Vagina (tissue), 2 donors: ENCODE measurements around the gene COTL1.

ENCODE experiments used
- POLR2A ChIP-seq, 2 donors: fragments of 450-650 bp; IDR thresholded peaks; one replicate each; pipeline ENCODE4 v1.6.1; 2017; ENCODE audit warnings: antibody characterized with exemption in 2 of 2, mild to moderate bottlenecking in 2 of 2, moderate library complexity in 2 of 2
- POLR2AphosphoS5 ChIP-seq, 2 donors: sonication (generic); formaldehyde crosslinking; IDR thresholded peaks; one replicate each; pipeline ENCODE4 v1.9.0; 2017; ENCODE audit warnings: antibody characterized with exemption in 2 of 2, mild to moderate bottlenecking in 2 of 2, low read depth in 1 of 2; ENCODE audit not compliant: insufficient read depth in 1 of 2
- TF ChIP-seq, protein P1 (sequence below), 3 experiments: fragments of 450-650 bp in 2 of 3; fragments of 200-600 bp in 1 of 3; sonication (generic) in 1 of 3; IDR thresholded peaks; one replicate each; pipeline ENCODE4 v1.5.1; 2017 to 2019; ENCODE audit warnings: antibody characterized with exemption in 3 of 3, mild to moderate bottlenecking in 2 of 3, moderate library complexity in 2 of 3

DNA sequence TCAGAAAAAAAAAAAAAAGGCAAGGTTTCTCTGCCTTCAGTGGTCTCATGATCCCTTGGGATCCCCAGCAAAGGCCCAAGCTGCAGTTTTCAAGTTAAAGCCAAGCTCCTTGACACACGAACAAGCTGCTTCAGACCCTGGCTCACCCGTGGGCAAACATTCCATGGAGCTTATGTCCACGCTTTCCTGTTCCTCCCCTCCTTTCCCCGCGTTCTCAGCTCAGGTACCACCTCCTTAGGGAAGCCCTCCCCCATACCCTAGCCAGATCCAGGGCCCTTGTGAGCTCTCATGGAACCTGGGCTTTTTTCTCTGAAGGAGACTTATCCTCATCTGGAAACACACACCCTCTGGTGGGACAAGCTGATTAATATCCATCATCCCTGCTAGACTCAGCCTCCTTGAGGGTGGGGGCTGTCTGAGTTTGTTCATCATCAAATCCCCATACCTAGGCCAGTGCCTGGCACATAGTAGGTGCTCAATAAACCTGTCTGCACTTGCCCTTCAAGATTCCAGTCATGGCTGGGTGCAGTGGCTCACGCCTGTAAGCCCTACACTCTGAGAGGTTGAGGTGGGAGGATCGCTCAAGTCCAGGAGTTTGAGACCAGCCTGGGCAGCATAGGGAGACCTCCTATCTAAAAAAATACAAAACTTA, 54.7 kb downstream of the COTL1 start:
- TF ChIP-seq, protein P1, sequence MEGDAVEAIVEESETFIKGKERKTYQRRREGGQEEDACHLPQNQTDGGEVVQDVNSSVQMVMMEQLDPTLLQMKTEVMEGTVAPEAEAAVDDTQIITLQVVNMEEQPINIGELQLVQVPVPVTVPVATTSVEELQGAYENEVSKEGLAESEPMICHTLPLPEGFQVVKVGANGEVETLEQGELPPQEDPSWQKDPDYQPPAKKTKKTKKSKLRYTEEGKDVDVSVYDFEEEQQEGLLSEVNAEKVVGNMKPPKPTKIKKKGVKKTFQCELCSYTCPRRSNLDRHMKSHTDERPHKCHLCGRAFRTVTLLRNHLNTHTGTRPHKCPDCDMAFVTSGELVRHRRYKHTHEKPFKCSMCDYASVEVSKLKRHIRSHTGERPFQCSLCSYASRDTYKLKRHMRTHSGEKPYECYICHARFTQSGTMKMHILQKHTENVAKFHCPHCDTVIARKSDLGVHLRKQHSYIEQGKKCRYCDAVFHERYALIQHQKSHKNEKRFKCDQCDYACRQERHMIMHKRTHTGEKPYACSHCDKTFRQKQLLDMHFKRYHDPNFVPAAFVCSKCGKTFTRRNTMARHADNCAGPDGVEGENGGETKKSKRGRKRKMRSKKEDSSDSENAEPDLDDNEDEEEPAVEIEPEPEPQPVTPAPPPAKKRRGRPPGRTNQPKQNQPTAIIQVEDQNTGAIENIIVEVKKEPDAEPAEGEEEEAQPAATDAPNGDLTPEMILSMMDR (IDR thresholded peaks at IDR 0.05): no peak
- TF ChIP-seq POLR2A (IDR thresholded peaks at IDR 0.05) (no peak), POLR2AphosphoS5 (IDR thresholded peaks at IDR 0.05; ENCODE audit: insufficient read depth in 1 of 2, low read depth in 1 of 2) (no peak)
